Effector CD8-positive, alpha-beta T cell (primary cell): Measurements from ENCODE around the gene RNASEL.
"Not testable (repeated sequence)": the region's sequence is repeated elsewhere in the genome, so short reads cannot be mapped to it uniquely, and the experiment has no call there.

Source experiments
- DNase-seq: peaks from one replicate; lab custom pipeline; 2025; lab: John Stamatoyannopoulos, UW

The RNASEL gene

GRCh38 chr1:182561456-182561855, 27.6 kb downstream of the RNASEL start:
- no peak for DNase-seq

DNA sequence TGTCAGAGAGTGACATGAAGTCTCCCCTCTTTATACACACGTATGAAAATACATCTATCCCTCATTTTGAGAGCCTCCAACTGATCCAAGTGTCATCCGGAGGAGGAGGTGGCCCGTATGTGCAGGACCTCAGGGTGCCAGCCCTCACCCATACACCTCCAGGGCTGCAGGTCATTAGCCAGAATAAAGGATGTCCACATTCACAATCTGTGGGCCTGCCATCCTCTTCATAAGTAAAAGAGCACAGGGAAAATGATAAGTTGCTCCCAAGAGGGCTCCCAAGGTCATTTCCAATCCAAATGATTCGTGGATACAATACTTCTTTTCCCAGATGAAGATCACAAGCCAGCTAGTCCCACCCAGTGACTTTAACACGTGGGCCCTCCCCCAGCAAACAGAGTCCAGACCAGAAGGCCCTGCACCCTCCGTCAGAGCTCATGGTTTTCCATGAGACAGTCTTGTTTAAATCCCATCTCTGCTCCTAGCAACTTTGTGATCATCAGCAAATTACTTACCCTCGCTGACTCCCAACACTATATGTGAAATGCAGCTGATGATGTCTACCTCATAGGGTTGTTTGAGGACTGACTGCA, 28.6 kb downstream of the RNASEL start:
- no peak for DNase-seq

GRCh38 chr1:182556279-182556678, 32.8 kb downstream of the RNASEL start:
- no peak for DNase-seq

DNA sequence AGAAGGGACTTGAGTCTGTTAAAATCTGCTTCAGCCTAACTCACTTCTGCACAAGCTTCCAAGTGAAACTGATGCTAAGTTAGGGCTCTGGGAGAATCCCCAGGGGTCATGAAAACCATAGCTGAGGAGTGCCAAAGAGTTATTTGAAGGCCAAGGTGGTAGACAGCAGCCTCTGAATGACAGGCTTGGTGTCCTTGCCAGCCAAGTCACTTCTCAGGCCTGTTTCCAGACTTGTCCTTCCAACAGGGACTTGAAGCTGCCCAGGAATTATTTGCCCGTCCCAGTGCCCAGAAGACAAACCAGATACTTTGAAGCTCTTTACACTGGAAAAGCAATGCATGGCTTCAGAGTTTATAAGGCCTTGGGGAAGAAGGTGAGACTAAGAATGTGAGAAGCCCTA, 33.6 kb downstream of the RNASEL start:
- DNase-seq: no peak

- no peak for DNase-seq
Measured at GRCh38 chr1:182552527-182552926, 36.5 kb downstream of the RNASEL start.

DNA sequence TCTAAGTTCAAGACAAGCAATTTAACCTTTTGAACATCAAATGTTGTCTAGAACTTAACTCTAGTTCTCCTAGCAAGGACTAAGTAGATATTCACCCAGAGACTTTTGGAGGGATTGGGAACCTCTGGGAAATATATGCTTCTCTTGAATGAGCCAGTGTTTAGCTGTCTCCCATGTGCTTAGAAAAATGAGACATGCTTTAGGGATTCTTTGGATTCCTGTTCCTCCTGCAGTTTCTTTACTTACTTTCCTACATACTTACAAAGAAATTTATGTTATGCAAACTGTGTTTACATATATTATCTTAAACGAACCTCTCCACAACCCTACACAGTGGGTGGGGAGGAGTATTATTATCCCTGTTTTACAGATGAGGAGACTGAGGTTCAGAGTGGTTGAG, 39.2 kb downstream of the RNASEL start:
- no peak for DNase-seq

- DNase-seq: no peak
Measured at GRCh38 chr1:182549346-182549745, 39.7 kb downstream of the RNASEL start.

DNA sequence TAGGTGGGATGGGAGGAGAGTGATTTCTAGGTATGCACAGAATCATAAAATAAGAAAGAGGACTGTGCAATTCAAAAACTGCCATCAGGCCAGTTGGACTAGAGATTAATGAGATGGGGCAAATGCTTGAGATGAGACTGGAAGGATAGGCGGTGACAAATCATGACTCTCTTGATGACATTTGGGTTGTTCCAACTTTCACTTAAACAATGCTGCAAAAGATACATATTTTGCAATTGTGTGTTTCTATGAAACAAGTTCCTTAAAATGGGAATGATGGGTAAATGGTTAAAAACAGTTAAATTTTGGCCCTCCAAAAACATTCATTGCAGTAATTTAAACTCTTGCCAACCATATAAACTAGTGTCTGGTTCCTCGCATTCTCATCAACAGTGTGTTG, 55.2 kb downstream of the RNASEL start:
- DNase-seq: no peak

DNA sequence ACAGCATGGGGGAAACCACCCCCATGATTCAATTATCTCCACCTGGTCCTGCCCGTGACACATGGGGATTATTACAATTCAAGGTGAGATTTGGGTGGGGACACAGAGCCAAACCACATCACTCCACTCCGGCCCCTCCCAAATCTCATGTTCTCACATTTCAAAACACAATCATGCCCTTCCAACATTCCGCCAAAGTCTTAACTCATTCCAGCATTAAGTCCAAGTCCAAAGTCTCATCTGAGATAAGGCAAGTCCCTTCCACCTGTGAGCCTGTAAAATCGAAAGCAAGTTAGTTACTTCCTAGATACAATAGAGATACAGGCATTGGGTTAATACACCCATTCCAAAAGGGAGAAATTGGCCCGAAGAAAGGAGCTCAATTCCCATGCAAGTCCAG, 60.9 kb downstream of the RNASEL start:
- not testable (repeated sequence) for DNase-seq

DNA sequence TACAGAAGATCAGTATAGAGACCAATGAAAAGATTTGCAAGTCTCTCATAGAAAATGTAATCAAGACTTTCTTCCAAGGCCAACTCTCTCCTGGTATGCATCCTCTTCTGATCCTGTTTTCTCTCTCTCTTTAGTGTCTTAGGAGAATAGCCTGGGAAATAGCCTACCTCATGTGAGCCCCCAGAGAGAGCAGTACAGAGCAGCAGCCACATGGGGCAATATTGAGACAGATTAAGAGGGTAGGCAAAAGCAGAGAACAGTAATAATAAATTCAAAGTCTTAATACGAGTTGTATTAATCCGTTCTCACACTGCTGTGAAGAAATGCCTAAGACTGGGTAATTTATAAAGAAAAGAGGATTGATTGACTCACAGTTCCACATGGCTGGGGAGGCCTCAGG, 61.4 kb downstream of the RNASEL start:
- no peak for DNase-seq

DNA sequence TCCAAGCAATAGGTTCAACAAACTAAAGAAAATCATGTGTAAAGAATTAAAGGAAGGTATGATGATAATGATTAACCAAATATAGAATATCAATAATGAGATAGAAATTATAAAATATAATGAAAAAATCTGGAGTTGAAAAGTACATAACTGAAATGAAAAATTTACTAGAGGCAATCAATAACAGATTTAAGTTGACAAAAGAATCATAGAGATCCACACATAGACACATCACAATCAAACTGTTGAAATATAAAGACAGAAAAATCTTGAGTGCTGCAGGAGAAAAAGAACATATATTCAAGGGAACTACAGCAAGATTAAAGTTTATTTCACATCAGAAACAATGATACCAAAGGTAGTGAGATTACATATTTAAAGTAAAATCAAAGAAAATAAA, 63.7 kb downstream of the RNASEL start:
- no peak for DNase-seq
